ENCODE measurements around the gene AGPS.

Gene AGPS

DNA sequence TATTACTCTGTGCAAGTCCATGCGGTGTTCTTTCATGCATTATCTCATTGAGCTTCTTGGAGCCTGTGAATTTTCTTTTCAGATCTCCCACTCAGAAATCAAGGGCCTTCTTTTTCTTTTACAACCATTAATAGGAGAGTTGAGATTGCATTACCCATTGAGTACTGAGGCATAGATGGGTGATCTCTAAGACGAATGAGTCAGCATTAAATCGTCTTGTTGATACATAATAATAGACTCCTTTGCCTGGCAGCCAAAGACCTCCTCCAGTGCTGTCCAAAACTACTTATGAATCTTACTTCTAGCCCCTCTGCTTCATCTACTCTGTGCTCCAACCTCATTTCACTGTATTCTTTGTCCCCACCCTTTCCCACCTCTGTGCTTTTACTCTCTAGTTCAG, 180.5 kb downstream of the AGPS start:
- Histone ChIP-seq H3K4me2 (ENCODE audit: low read length) (no peak overlapping the region), H3K27me3 (ENCODE audit: low read depth, low read length) (no peaks in the 10 kb centered on the region), H3K4me1 (ENCODE audit: low read length) (peaks cover 20% of the 10 kb centered on the region), H3K9me3 (ENCODE audit: insufficient read depth, low read length) (no peaks in the 10 kb centered on the region), H3K36me3 (replicated peaks; ENCODE audit: low read depth, low read length) (no peaks in the 10 kb centered on the region), H4K20me1 (ENCODE audit: insufficient read depth, low read length) (no peaks in the 10 kb centered on the region), H3K79me2 (ENCODE audit: low read length) (no peaks in the 10 kb centered on the region), H3K9ac (ENCODE audit: low read length) (no peak overlapping the region), H3K4me3 (ENCODE audit: low read length) (no peak overlapping the region), H3K27ac (ENCODE audit: low read length) (no peak overlapping the region), H2AFZ (ENCODE audit: low read depth, low read length) (no peak overlapping the region)
- no peak for TF ChIP-seq EZH2phosphoT487 (IDR thresholded peaks at IDR 0.05; ENCODE audit: low read depth)
- TF ChIP-seq, protein P1, sequence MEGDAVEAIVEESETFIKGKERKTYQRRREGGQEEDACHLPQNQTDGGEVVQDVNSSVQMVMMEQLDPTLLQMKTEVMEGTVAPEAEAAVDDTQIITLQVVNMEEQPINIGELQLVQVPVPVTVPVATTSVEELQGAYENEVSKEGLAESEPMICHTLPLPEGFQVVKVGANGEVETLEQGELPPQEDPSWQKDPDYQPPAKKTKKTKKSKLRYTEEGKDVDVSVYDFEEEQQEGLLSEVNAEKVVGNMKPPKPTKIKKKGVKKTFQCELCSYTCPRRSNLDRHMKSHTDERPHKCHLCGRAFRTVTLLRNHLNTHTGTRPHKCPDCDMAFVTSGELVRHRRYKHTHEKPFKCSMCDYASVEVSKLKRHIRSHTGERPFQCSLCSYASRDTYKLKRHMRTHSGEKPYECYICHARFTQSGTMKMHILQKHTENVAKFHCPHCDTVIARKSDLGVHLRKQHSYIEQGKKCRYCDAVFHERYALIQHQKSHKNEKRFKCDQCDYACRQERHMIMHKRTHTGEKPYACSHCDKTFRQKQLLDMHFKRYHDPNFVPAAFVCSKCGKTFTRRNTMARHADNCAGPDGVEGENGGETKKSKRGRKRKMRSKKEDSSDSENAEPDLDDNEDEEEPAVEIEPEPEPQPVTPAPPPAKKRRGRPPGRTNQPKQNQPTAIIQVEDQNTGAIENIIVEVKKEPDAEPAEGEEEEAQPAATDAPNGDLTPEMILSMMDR (IDR thresholded peaks at IDR 0.05; ENCODE audit: low read depth, low read length), result no peak

DNA sequence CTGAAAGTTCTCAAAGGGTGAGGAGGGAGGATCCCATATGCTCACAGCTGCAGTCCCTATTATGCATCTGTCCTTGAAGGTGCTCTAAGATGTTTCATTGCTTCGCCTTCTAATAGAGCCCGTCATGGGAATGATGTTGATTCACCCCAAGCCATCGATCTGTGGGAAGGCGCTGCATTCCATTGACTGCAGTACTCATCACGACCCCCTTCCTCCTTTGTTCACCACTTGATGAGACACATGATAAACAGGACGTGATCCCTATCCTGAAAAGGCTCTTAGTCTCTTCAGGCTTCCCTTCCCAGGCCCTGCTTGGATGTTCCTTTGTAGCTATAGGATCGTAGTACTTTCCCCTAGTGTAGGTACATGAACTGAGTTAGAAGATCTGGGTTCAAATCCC, 181.8 kb downstream of the AGPS start:
- no peaks in the 10 kb centered on the region for H4K20me1 ChIP-seq (ENCODE audit: insufficient read depth, low read length)
- no peak overlapping the region for H3K27ac ChIP-seq (ENCODE audit: low read length)
- H3K36me3 ChIP-seq (replicated peaks; ENCODE audit: low read depth, low read length), result no peaks in the 10 kb centered on the region
- no peaks in the 10 kb centered on the region for H3K79me2 ChIP-seq (ENCODE audit: low read length)
- no peak for TF ChIP-seq EZH2phosphoT487 (IDR thresholded peaks at IDR 0.05; ENCODE audit: low read depth)
- TF ChIP-seq, protein P1 (IDR thresholded peaks at IDR 0.05; ENCODE audit: low read depth, low read length), result no peak
- H3K9ac ChIP-seq (ENCODE audit: low read length), result no peak overlapping the region
- no peak overlapping the region for H3K4me2 ChIP-seq (ENCODE audit: low read length)
- H3K27me3 ChIP-seq (ENCODE audit: low read depth, low read length), result no peaks in the 10 kb centered on the region
- H2AFZ ChIP-seq (ENCODE audit: low read depth, low read length), result no peak overlapping the region
- H3K9me3 ChIP-seq (ENCODE audit: insufficient read depth, low read length), result no peaks in the 10 kb centered on the region
- H3K4me1 ChIP-seq (ENCODE audit: low read length), result peaks cover 8% of the 10 kb centered on the region
- no peak overlapping the region for H3K4me3 ChIP-seq (ENCODE audit: low read length)

DNA sequence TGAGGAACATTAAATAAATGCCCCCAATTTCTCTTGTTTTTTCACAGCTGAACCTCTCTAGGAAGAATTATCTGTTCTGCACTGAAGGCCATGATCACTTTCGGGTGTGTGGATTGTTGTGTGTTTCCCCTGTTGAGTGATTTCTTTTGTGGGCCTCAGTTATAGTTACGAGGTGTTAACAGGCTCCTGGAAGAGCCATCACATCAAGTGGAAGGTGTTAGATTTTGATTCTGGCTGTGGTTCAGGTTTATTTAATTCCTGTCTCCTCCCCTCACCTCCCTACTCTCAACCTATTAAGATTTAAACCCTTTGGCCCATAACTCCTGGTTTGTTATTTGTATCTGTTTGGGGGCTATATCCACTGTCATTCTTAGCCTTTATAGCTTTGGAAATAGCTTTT, 182.8 kb downstream of the AGPS start:
- no peaks in the 10 kb centered on the region for H4K20me1 ChIP-seq (ENCODE audit: insufficient read depth, low read length)
- H2AFZ ChIP-seq (ENCODE audit: low read depth, low read length), result no peak overlapping the region
- no peaks in the 10 kb centered on the region for H3K4me1 ChIP-seq (ENCODE audit: low read length)
- no peaks in the 10 kb centered on the region for H3K27me3 ChIP-seq (ENCODE audit: low read depth, low read length)
- TF ChIP-seq, protein P1 (IDR thresholded peaks at IDR 0.05; ENCODE audit: low read depth, low read length), result no peak
- TF ChIP-seq EZH2phosphoT487 (IDR thresholded peaks at IDR 0.05; ENCODE audit: low read depth), result no peak
- no peak overlapping the region for H3K9ac ChIP-seq (ENCODE audit: low read length)
- H3K4me2 ChIP-seq (ENCODE audit: low read length), result no peak overlapping the region
- no peaks in the 10 kb centered on the region for H3K79me2 ChIP-seq (ENCODE audit: low read length)
- H3K9me3 ChIP-seq (ENCODE audit: insufficient read depth, low read length), result no peaks in the 10 kb centered on the region
- H3K4me3 ChIP-seq (ENCODE audit: low read length), result no peak overlapping the region
- H3K36me3 ChIP-seq (replicated peaks; ENCODE audit: low read depth, low read length), result no peaks in the 10 kb centered on the region
- no peak overlapping the region for H3K27ac ChIP-seq (ENCODE audit: low read length)

DNA sequence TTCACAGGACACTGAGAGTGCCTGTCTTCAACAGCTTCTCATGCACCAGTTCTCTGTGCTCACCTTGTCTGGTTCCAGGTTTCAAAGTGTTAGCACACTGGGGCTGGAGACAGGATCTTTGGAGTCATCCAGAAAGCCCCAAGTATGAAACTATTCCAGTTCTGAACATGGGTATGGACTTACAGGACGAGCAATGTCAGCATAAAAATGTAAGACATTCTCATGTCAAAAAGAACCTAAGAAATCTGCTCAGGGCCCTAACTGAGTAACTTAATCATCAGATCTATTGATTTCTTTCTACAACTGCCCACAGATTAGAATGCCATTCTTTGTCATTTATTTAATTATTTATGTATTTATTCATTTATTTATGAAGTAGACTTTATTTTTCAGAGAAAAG, 184.5 kb downstream of the AGPS start:
- H3K36me3 ChIP-seq (replicated peaks; ENCODE audit: low read depth, low read length), result no peaks in the 10 kb centered on the region
- H3K9me3 ChIP-seq (ENCODE audit: insufficient read depth, low read length), result no peaks in the 10 kb centered on the region
- no peak overlapping the region for H3K27ac ChIP-seq (ENCODE audit: low read length)
- no peaks in the 10 kb centered on the region for H3K4me1 ChIP-seq (ENCODE audit: low read length)
- H3K4me3 ChIP-seq (ENCODE audit: low read length), result no peak overlapping the region
- H3K79me2 ChIP-seq (ENCODE audit: low read length), result no peaks in the 10 kb centered on the region
- H4K20me1 ChIP-seq (ENCODE audit: insufficient read depth, low read length), result no peaks in the 10 kb centered on the region
- no peaks in the 10 kb centered on the region for H3K27me3 ChIP-seq (ENCODE audit: low read depth, low read length)
- no peak overlapping the region for H2AFZ ChIP-seq (ENCODE audit: low read depth, low read length)
- H3K9ac ChIP-seq (ENCODE audit: low read length), result no peak overlapping the region
- H3K4me2 ChIP-seq (ENCODE audit: low read length), result no peak overlapping the region
- no peak for TF ChIP-seq EZH2phosphoT487 (IDR thresholded peaks at IDR 0.05; ENCODE audit: low read depth)
- TF ChIP-seq, protein P1 (IDR thresholded peaks at IDR 0.05; ENCODE audit: low read depth, low read length), result no peak

All from OCI-LY3 (cell line).